SIG-M5 treated with dmso at 0.1 percent for 504 hours (cell line): ENCODE results near the gene ANXA6.
A peak's percentile ranks its signal among the peaks of the same experiment; 100 is the strongest.

ENCODE experiments used
- DNase-seq: peaks from one replicate; lab custom pipeline; 2025; ENCODE audit not compliant: unreplicated experiment; lab: John Stamatoyannopoulos, UW

The ANXA6 gene

DNA sequence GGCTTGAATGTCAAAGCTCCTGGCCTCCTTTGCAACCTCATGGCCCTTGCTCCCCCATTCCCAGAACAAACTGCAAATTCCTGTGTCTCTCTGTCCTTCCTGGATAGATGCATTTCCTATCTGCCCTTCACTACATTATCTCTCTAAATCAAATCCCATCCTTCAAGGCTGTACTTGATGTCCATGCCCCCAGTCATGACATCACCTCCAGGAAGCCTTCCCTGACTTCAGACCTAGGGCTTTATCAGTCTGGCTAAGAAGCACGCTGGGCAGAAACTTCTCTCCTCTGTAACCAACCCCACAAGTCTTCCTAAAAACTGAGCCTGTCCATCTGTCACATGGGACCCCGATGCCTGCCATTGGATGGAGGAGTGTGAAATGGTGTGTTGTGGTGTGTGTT, 51.1 kb downstream of the ANXA6 start:
- no peak for DNase-seq

DNA sequence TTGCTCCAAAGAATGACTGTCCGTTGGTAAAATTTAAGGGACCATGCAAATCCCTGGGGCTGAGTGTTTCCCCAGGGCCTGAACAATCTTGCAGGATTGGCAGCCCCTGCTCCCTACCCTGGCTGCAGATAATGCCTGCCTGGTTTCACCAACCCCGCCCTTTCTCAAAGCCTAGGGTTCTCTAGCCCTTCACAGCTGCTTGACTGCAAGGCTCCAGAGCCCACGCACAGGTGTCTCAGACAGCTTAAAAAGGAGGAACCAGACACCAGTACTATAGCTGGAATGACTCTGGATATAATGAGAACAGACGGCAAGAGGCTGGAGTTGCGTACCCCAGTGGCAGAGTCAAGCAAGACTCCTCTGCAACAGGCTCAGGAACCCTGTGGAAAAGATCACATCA, 51.5 kb downstream of the ANXA6 start:
- DNase-seq: no peak

- no peak for DNase-seq
These were observed 52.0 kb downstream of the ANXA6 start for GRCh38 chr5:151105561-151105960.

GRCh38 chr5:151104795-151105194, 52.8 kb downstream of the ANXA6 start:
- no peak for DNase-seq

- no peak for DNase-seq
These were observed 55.8 kb downstream of the ANXA6 start for GRCh38 chr5:151101746-151102145.

- DNase-seq: no peak
These were observed 56.4 kb downstream of the ANXA6 start for GRCh38 chr5:151101151-151101550.

DNA sequence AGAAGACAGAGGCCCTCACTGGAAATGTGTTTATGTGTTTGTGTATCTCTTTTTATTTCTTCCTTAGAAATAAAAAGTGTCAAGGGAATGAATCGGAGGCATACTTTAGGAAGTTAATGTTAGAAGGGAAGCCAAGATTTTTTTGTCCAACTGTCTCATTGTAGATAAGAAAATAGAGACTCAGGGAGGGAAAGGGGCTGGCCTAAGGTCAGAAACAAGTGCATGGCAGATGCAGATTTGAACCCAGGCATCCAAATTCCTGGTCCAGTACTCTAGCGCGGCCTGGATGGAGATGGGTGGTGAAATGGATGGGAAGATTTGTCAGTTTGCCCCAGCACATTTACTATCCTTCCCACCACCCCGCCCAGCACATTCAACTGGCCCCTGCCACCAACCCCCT, 56.9 kb downstream of the ANXA6 start:
- DNase-seq: no peak

- no peak for DNase-seq
These were observed 58.8 kb downstream of the ANXA6 start for GRCh38 chr5:151098768-151099121.

DNA sequence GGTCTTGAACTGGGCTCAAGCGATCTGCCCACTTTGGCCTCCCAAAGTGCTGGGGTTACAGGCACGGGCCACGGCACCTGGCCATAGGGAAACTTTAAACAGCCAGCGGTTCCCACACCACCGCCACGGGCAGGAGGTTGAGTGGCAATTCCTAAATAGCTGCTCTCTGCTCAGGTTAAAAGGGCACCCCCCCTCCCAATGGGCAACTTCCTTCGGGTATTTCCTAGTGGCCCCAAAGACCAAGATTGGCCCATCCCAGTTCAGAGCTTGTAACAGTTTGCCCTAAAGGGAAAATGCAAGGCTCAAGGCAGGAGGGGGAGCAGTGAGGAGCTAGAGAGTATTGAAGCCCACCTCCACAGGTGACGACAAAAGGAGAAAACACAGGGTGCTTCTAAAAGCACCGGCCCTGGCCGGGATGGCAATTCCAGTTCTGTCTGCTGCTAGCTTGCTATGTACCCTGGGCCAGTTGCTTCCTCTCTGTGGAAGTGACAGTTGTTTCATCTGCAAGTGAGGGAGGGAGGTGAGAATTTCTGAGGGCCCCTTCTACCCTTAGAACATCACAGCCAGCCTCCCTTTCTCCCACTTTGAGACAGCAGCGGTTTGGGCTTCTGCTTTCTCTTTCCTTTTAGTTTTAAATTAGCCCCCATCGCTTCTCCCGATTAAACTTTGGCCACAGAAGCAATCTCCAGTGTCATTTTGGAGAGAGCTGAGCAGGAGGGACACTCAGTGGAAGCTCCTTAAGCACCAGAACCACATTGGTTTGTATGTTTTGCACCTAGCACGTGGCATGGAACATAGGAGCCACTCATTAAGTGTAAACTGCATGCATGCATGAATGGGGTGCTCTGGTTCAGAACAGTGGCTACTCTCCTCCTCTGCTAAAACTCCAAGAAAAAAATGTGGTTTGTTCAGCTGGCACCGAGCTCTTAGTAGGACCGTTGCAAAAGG, 59.5 kb downstream of the ANXA6 start:
- DNase-seq: peak; percentile 74

DNA sequence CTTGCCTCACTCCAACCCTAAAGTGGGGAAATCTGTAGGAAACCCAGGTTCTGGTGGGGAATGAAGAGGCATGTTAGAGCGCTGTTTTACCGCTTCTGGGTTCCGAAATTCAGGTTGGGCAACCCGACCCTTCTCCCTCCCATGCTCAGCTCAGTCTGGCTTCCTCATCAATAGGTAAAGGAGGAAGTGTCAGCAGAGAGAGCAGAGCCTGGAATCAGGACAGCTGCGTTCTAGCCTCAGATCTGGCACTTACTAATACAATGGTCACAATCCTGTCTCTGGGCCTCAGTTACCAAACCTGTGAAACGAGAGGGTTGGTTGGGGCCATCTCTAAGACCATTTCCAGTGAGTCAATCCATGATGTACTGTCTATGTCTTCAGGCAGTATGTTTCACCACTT, 60.5 kb downstream of the ANXA6 start:
- DNase-seq: peak; percentile 83

DNA sequence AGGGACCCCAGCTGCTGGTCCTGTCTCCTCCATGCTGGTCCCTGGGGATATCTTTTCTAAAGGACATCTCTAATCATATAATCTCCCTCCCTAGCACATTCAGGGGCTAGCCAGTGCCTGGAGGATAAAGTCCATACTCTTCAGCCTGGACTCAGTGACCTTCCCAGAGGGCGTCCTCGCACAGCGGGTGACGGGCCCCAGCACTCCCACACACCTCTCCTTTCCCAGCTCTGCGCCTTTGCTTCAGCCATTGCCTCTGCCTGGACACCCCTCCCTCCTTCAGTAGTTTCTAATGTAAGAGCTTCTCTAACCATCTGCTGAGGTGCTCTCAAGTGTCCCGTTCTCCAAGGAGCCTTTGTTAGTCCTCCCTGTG, 61.6 kb downstream of the ANXA6 start:
- DNase-seq: no peak

DNA sequence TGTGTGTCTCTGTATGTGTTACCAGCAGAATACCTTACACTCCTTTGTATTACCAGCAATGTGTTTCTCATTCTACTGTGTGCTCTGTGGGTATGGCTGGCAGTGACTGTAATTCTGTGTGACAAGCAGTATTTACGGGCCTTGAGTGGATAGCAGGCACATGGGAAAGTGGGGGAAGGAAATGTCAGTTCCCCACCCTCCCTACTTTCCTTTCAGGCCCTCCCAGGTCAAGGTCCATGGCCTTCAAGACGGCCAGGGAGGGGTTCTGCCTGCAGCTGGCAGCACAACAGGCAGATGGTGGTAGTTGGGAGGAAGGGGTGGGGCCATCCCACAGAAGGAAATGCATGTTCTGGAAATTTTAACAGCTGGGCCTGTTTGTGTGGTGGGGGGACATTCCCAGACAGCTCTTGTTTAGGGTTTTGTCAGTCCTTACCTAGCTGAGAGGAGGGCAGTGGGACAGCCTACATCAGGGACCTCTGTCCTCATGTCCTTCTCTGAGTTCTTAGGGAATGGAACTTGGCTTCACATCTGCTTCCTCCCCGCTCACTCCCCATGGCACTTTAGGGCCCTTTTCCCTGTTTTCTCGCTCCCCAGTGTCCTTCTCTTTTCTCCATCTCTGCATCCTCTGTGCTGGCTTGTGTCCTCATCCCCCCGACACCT, 62.1 kb downstream of the ANXA6 start:
- no peak for DNase-seq

- no peak for DNase-seq
These were observed 62.7 kb downstream of the ANXA6 start for GRCh38 chr5:151094852-151095245.

DNA sequence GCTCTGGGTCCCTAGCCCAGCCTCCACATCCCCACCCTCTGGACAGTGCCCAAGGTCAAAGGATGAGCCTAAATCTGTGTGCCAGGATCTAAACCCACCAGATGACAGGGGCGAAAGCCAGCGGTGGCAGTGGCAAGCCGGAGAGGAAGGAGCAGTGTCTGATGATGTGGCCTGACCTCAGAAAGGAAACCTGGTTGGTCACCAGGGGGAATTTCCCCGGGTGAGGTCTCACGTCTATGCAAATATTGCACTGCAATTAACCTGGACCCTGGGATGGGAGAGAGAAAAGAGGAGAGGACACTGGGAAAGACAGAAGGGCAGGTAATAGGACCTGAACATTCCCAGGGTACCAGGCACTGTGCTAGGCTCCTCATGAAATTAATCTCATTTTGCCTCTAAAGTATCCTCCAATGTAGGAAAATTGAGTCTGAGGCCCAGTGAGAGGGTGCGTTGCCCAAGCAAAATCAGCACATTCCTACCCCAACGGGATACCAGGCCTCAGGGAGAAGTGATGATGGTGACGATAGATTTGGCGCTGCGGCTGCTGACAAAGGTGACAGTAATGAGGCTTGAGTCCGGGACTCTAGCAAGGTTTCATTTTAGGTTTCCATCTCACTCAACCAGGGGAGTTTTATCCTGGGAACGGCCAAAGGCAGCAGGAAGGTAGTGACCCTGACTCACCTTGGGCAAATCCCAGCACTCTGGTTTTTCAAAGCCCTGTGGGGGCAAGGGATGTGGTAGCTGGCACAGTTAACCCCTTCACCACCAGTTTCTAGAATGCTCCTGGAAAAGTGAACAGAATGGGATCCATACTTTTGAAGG, 63.3 kb downstream of the ANXA6 start:
- DNase-seq: no peak

- peak; percentile 81 for DNase-seq
These were observed 64.1 kb downstream of the ANXA6 start for GRCh38 chr5:151093476-151093889.

GRCh38 chr5:151092762-151093161, 64.8 kb downstream of the ANXA6 start:
- peak; percentile 82 for DNase-seq

GRCh38 chr5:151089726-151090125, 67.9 kb downstream of the ANXA6 start:
- no peak for DNase-seq

- no peak for DNase-seq
These were observed 68.6 kb downstream of the ANXA6 start for GRCh38 chr5:151088986-151089385.

DNA sequence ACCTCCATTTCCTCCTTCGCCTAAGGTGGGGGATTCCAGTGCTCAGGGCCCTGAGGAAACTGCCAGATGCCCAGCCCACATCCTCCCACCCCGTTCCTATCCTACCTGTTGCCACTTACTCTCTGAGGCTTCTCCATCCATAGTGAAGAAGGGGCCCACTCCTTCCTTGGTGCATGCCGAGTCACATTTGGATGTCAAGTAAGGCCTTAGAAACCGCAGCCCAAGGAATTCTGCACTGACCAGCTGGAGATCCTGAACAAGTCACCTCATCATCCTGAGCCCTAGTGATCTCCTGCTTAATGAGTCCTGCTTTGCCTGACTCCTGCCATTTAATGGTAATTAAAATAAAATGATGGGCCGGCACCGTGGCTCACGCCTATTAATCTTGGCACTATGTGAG, 70.1 kb downstream of the ANXA6 start:
- DNase-seq: no peak

DNA sequence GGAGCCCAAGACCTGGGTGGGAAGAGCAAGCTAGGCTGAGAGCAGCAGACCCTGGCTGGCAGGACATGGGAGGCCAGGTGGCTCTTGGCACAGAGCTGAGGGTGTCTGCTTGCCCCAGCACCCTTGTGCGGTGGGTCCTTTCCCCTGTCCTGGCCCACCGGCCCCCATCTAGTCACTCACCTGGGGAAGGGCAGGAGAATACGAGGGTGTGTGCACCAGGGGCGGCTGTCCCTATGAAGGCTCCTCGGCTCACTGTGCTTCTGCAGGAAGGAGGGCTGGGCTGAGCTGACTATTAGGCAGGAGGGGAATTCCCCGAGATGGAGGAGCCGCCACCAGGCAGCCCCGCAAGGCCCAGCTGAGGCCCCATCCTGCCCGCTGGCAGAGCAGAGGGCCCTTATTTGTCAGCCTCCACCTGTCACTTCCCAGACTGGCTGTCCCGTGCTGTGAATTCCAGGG, 70.6 kb downstream of the ANXA6 start:
- DNase-seq: no peak

- no peak for DNase-seq
These were observed 71.2 kb downstream of the ANXA6 start for GRCh38 chr5:151086192-151086869.
